GM13977 (cell line): Measurements from ENCODE around the gene SPNS2.

Source experiments
- DNase-seq: peaks from one replicate; pipeline ENCODE4 v3.0.0; 2012; ENCODE audit warnings: low spot score
- in situ Hi-C: fragments of 300-500 bp; cut with MboI; formaldehyde crosslinking; loops from one replicate; pipeline ENCODE4 v1.12.0; 2022; ENCODE audit warnings: low sequenced_read_pairs, low pct_unique_long_range_greater_than_20kb, mixed read lengths, inconsistent platforms; ENCODE audit not compliant: unreplicated experiment
- TF ChIP-seq, protein P1 (sequence below): IDR thresholded peaks from 2 replicates; pipeline ENCODE4 v1.5.1; 2012; ENCODE audit warnings: mild to moderate bottlenecking, control low read depth; ENCODE audit not compliant: insufficient read depth; ENCODE audit errors: extremely low read depth, missing control alignments

SPNS2 gene

DNA sequence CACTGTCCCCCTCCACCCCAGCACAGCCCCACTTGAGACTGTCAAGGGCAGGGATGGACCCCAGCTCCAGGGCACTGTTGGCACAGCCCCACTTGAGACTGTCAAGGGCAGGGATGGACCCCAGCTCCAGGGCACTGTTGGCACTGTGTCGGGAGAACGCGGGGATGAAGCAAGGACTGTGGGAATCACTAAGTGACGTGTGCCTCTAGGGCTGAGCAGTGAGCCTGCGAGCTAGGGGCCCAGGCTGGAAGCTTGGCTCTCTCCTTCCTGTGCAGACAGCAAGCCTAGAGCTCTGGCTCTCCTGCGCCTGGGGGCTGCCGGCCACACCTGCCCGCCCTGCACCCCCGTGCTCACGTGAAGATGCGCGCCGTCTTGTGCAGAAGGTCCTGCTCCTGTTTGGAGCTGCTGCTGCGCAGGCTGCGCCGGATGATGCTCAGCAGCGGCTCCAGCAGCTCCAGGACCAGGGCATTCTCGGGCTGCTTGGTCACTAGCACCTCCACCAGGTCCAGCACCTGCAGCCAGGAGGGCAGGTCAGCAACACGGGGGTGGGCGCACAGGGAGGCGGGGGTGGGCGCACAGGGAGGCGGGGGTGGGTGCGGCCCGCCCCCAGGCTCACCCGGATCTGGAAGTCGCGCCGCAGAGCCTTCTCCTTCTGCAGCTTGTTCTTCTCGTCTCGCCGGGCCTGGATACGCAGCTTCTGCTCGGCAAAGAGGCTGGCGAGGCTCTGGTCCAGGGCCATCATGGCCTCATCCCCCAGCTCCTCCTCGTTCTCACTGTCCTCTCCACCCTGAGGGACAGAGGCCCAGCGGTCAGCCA, 45.7 kb downstream of the SPNS2 start:
- DNase-seq: no peak
- in situ Hi-C loops: no loop called here
- TF ChIP-seq, protein P1, sequence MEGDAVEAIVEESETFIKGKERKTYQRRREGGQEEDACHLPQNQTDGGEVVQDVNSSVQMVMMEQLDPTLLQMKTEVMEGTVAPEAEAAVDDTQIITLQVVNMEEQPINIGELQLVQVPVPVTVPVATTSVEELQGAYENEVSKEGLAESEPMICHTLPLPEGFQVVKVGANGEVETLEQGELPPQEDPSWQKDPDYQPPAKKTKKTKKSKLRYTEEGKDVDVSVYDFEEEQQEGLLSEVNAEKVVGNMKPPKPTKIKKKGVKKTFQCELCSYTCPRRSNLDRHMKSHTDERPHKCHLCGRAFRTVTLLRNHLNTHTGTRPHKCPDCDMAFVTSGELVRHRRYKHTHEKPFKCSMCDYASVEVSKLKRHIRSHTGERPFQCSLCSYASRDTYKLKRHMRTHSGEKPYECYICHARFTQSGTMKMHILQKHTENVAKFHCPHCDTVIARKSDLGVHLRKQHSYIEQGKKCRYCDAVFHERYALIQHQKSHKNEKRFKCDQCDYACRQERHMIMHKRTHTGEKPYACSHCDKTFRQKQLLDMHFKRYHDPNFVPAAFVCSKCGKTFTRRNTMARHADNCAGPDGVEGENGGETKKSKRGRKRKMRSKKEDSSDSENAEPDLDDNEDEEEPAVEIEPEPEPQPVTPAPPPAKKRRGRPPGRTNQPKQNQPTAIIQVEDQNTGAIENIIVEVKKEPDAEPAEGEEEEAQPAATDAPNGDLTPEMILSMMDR: no peak

DNA sequence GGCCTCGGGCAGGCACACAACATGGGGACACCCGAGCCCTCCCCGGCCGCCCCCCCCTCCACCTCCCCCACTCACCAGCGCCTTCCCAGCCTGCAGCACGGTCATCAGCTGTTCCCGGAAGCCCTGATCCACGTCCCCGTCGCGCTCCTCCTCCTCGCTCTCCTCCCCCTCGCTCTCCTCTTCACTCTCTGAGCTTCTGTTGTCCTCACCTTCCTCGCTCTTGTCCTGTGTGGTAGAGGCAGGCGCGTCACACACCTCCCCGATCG, 46.2 kb downstream of the SPNS2 start:
- no peak for DNase-seq
- in situ Hi-C loops: no loop called here
- TF ChIP-seq, protein P1: no peak

DNA sequence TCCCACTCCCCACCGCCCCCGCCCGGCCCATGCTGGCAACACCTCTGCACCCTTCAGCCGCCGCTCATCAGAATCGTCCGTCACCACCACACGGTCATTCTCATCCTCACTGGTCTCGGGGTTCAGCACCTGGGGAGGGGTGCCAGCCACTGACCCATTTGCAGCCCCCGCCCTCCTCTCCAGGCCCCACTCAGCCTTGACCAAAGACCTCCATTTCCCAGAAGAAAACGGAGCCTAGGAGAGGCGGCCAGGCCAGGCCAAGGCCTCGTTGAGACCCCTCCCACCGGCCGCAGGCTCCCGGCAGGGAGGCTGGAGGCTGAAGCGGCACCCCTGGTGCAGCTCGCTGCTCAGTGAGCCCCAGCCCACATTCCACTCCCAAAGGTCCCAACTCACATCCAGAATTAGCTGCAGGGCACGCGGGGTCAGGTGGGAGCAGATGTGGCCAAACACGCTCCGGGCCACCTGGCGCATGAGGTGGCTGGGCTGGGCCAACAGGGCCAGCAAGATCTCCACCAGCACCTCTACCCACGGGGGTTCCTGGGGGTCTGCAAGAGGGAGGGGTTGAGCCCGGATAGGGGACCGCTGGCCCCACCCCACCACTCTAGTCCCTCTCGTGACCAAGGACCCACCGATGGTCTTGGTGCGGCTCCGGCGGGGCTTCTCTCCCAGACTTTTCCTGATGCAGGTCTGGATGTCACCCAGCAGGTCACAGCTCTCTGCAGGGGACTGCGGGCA, 46.7 kb downstream of the SPNS2 start:
- in situ Hi-C loops: no loop called here
- DNase-seq: no peak
- TF ChIP-seq, protein P1: no peak

DNA sequence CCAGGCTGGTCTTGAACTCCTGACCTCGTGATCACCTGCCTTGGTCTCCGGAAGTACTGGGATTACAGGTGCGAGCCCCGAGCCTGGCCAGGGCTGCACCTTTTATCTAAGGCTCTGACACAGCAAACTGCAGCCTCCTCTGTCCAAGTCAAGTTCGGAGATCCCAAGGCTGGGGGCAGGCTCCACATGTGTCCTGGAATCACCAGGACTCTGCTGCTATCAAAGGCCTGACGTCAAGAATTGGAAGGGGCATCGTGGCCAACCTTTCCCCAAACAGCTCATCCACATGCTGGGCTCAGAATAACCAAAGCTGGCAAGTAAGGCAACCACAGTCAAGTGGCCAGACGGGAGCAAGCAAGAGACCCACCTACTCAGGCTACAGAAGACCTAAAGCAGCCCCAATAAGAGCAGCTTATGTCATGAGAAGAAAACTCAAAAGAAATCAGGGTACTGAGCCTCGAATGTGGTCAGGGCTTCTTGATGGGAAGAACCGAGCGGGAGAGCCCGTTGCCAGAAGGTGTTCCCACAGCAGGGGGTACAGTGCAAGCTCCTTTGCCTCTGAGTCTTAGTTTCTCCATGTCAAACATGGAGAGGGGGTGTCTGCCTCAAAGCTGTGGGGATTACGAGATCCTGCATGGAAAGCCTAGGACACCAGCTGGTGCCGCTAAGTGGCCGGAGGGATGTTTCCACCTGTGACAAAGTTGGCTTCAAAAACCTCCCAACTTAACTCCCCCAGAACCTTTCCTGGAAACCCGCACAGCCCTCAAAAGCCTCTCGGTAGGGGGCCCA, 48.6 kb downstream of the SPNS2 start:
- in situ Hi-C loops: no loop called here
- DNase-seq: no peak
- TF ChIP-seq, protein P1: no peak

DNA sequence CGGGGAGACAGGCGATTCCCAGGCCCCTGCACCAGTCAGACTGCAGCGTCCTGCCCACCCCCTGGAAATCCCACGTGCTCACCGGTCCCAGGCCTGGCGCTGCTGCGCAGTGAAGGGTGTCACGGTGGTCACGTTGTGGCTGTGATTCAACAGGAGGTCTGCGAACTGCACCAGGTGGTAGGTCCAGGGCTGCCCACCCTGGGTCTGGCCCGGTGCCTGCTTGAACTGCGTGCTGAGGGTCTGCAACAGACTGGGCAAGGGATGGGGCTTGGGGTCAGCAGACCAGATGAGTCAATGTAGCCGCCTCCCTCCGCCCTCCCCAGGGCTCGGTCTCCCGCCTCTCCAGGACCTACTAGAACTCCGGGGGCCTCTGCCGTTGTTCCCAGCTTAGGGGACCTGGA, 49.4 kb downstream of the SPNS2 start:
- no peak for DNase-seq
- in situ Hi-C loops: no loop called here
- TF ChIP-seq, protein P1: no peak

DNA sequence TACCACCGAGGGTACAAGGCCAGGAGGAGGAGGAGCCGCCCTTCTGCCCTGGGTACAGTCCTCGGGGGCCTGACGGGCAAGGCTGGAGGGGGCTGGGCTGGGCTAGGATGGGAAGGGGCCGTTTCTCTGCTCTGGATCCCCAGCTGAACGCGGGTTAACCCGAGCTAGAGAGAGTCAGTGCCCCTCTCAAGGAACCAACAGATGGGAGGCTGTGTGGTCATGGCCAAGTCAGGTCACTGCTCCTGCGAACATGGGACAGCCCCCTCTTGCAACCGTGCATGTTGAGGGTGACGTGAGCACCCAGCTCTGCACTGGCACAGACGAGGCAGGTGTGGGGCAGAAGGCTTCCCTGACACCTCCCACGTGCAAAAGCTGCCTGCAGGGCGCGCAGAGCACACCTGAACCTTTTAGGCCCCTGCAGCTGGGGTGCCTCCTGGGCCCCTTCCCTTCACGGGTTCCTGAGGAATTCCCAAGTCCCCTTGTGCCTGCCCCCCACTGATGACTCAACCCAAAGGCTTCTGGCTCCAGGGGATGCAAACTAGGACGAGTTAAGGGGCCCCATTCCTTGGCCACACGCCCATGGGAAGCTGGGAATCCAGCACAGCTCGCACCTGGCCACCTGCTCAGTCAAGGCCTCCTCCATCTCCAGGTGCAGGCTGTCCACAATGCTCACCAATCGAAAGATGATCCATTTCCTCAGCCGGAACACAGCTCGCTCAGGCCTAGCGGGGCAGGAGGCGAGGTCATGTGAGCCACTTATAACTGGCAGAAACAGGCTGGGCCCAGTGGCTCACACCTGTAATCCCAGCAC, 50.2 kb downstream of the SPNS2 start:
- TF ChIP-seq, protein P1: no peak
- in situ Hi-C loops: no loop called here
- DNase-seq: no peak
